ENCODE data around the gene TRIM41. TPM values are rescaled to one million over a fixed set of nuclear protein-coding genes. Genes with fewer than 3 reads are reported as not detected.

The TRIM41 gene
- total and polyA plus RNA-seq, 2 experiments from 2014 or later, result 2.0 to 14.9 TPM

GRCh38 chr5:181192337-181193046 lies 30.6 kb upstream of the TRIM41 start:
- H3K9me2 ChIP-seq (replicated peaks; ENCODE audit: insufficient read depth), result no peaks in the 10 kb centered on the region
- peaks cover 4% of the 10 kb centered on the region for H3K4me1 ChIP-seq (ENCODE audit: insufficient read depth)
- H3K27me3 ChIP-seq, result no peaks in the 10 kb centered on the region
- no peaks in the 10 kb centered on the region for H3K36me3 ChIP-seq (replicated peaks; ENCODE audit: insufficient read depth, low read depth)
- no peaks in the 10 kb centered on the region for H3K79me2 ChIP-seq
- peak overlapping the region; percentile 90 for H3K27ac ChIP-seq
- no peaks in the 10 kb centered on the region for H4K20me1 ChIP-seq (ENCODE audit: insufficient read depth, poor library complexity, severe bottlenecking)
- peak overlapping the region; percentile 84 for H2AFZ ChIP-seq
- no peak for TF ChIP-seq CTCF (IDR thresholded peaks at IDR 0.05; ENCODE audit: poor library complexity)
- no peak for TF ChIP-seq EZH2 (IDR thresholded peaks at IDR 0.05; ENCODE audit: borderline replicate concordance)
- no peak for TF ChIP-seq EZH2phosphoT487 (IDR thresholded peaks at IDR 0.05; ENCODE audit: low read depth, severe bottlenecking, unreplicated experiment)
- WGBS (ENCODE audit: low lambda C conversion rate, missing lambda C conversion rate), result 68% methylated on average over 11 of the region's 12 CpGs
- H3K4me2 ChIP-seq, result peak overlapping the region; percentile 99
- H3K4me3 ChIP-seq, result peak overlapping the region; percentile 59
- no peaks in the 10 kb centered on the region for H3K9me3 ChIP-seq (ENCODE audit: low read depth)
- DNase-seq (ENCODE audit: low spot score), result no peak

GRCh38 chr5:181193656-181194055 lies 29.4 kb upstream of the TRIM41 start:
- 98% methylated on average over 2 of the region's 2 CpGs for WGBS (ENCODE audit: low lambda C conversion rate, missing lambda C conversion rate)
- Histone ChIP-seq H3K79me2 (no peaks in the 10 kb centered on the region), H3K9me3 (ENCODE audit: low read depth) (no peaks in the 10 kb centered on the region), H3K4me1 (ENCODE audit: insufficient read depth) (peaks cover 4% of the 10 kb centered on the region), H3K4me3 (no peak overlapping the region), H3K9me2 (replicated peaks; ENCODE audit: insufficient read depth) (no peaks in the 10 kb centered on the region), H3K36me3 (replicated peaks; ENCODE audit: insufficient read depth, low read depth) (no peaks in the 10 kb centered on the region), H2AFZ (no peak overlapping the region), H4K20me1 (ENCODE audit: insufficient read depth, poor library complexity, severe bottlenecking) (no peaks in the 10 kb centered on the region), H3K27me3 (no peaks in the 10 kb centered on the region), H3K27ac (no peak overlapping the region), H3K4me2 (no peak overlapping the region)
- TF ChIP-seq EZH2 (IDR thresholded peaks at IDR 0.05; ENCODE audit: borderline replicate concordance), result no peak
- TF ChIP-seq EZH2phosphoT487 (IDR thresholded peaks at IDR 0.05; ENCODE audit: low read depth, severe bottlenecking, unreplicated experiment), result no peak
- TF ChIP-seq CTCF (IDR thresholded peaks at IDR 0.05; ENCODE audit: poor library complexity), result no peak
- DNase-seq (ENCODE audit: low spot score), result no peak

GRCh38 chr5:181194489-181195248 lies 28.4 kb upstream of the TRIM41 start:
- H4K20me1 ChIP-seq (ENCODE audit: insufficient read depth, poor library complexity, severe bottlenecking), result no peaks in the 10 kb centered on the region
- DNase-seq (ENCODE audit: low spot score), result no peak
- H3K9me3 ChIP-seq (ENCODE audit: low read depth), result no peaks in the 10 kb centered on the region
- H3K79me2 ChIP-seq, result no peaks in the 10 kb centered on the region
- H3K27me3 ChIP-seq, result no peaks in the 10 kb centered on the region
- no peaks in the 10 kb centered on the region for H3K36me3 ChIP-seq (replicated peaks; ENCODE audit: insufficient read depth, low read depth)
- no peak overlapping the region for H2AFZ ChIP-seq
- H3K9me2 ChIP-seq (replicated peaks; ENCODE audit: insufficient read depth), result no peaks in the 10 kb centered on the region
- TF ChIP-seq CTCF (IDR thresholded peaks at IDR 0.05; ENCODE audit: poor library complexity), result no peak
- no peak for TF ChIP-seq EZH2phosphoT487 (IDR thresholded peaks at IDR 0.05; ENCODE audit: low read depth, severe bottlenecking, unreplicated experiment)
- TF ChIP-seq EZH2 (IDR thresholded peaks at IDR 0.05; ENCODE audit: borderline replicate concordance), result no peak
- 82% methylated on average over 21 of the region's 21 CpGs for WGBS (ENCODE audit: low lambda C conversion rate, missing lambda C conversion rate)
- H3K4me1 ChIP-seq (ENCODE audit: insufficient read depth), result peaks cover 4% of the 10 kb centered on the region
- H3K4me3 ChIP-seq, result no peak overlapping the region
- no peak overlapping the region for H3K4me2 ChIP-seq
- no peak overlapping the region for H3K27ac ChIP-seq
